Measurements from ENCODE around the gene PRDM2. TPM values are rescaled to one million over a fixed set of nuclear protein-coding genes. Genes with fewer than 3 reads are reported as not detected.
A peak's percentile ranks its signal among the peaks of the same experiment; 100 is the strongest.

PRDM2 gene
- total and polyA plus RNA-seq, 4 donors: 11.1 to 58.7 (median 38.2) TPM

DNA sequence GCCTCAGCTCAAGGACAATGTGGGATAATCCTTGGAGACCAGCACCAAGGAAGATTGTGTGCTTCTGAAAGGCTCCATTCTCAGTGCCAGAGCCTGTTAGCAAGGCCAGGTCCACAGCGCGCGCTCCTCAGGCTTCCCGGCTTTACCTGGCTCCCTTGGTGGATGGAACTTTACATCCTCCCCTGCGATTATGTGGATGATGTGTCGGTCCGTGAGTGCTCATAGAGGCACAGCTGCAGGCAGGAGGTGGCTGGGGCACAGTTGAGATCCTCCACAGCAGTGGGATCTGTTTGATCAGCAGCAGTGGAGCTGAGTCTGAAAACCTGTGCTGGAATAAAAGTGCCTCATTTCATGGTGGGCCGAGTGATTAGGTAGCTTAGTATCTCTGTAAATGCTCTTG is 62.7 kb downstream of the PRDM2 start:
- DNase-seq: no peak
- Histone ChIP-seq H3K27me3 (ENCODE audit: control insufficient read depth in 1 of 2, insufficient read depth in 2 of 2, low read length in 1 of 2) (no peaks in the 10 kb centered on the region), H3K4me1 (ENCODE audit: control insufficient read depth in 1 of 2, insufficient read depth in 2 of 2, low read length in 2 of 2) (peaks cover 7% of the 10 kb centered on the region in 2 donors), H3K36me3 (ENCODE audit: control insufficient read depth in 1 of 2, insufficient read depth in 2 of 2, low read length in 1 of 2) (no peaks in the 10 kb centered on the region), H3K9me3 (ENCODE audit: control insufficient read depth, low read length) (no peaks in the 10 kb centered on the region), H3K4me3 (ENCODE audit: low read length in 2 of 2) (no peak overlapping the region), H3K27ac (ENCODE audit: low read depth in 1 of 2, low read length in 2 of 2) (no peak overlapping the region)
- 86 to 90% methylated on average over 8 of the region's 8 CpGs for WGBS, 2 donors
- intact Hi-C loops (cut with DNase I): no loop called here
- no peak for ATAC-seq (ENCODE audit: low FRiP score)

- no peaks in the 10 kb centered on the region for H3K9me3 ChIP-seq (ENCODE audit: control insufficient read depth, low read length)
- H3K27ac ChIP-seq (ENCODE audit: low read depth in 1 of 2, low read length in 2 of 2): no peak overlapping the region
- peaks cover 7 to 8% of the 10 kb centered on the region in 2 donors for H3K4me1 ChIP-seq (ENCODE audit: control insufficient read depth in 1 of 2, insufficient read depth in 2 of 2, low read length in 2 of 2)
- ATAC-seq (ENCODE audit: low FRiP score) (no peak), DNase-seq (no peak)
- intact Hi-C loops (cut with DNase I): no loop called here
- H3K36me3 ChIP-seq (ENCODE audit: control insufficient read depth in 1 of 2, insufficient read depth in 2 of 2, low read length in 1 of 2): no peaks in the 10 kb centered on the region
- H3K4me3 ChIP-seq (ENCODE audit: low read length in 2 of 2): no peak overlapping the region
- WGBS, 2 donors: 70 to 73% methylated on average over 2 of the region's 2 CpGs
- H3K27me3 ChIP-seq (ENCODE audit: control insufficient read depth in 1 of 2, insufficient read depth in 2 of 2, low read length in 1 of 2): no peaks in the 10 kb centered on the region
Observed at GRCh38 chr1:13763222-13763621, 63.2 kb downstream of the PRDM2 start.

- H3K4me3 ChIP-seq (ENCODE audit: low read length in 2 of 2): no peak overlapping the region
- H3K27ac ChIP-seq (ENCODE audit: low read depth in 1 of 2, low read length in 2 of 2): no peak overlapping the region
- no peaks in the 10 kb centered on the region for H3K27me3 ChIP-seq (ENCODE audit: control insufficient read depth in 1 of 2, insufficient read depth in 2 of 2, low read length in 1 of 2)
- ATAC-seq (ENCODE audit: low FRiP score) (no peak), DNase-seq (no peak)
- no peaks in the 10 kb centered on the region for H3K36me3 ChIP-seq (ENCODE audit: control insufficient read depth in 1 of 2, insufficient read depth in 2 of 2, low read length in 1 of 2)
- 59 to 62% methylated on average over 6 of the region's 6 CpGs for WGBS, 2 donors
- H3K4me1 ChIP-seq (ENCODE audit: control insufficient read depth in 1 of 2, insufficient read depth in 2 of 2, low read length in 2 of 2): peaks cover 7 to 8% of the 10 kb centered on the region in 2 donors
- H3K9me3 ChIP-seq (ENCODE audit: control insufficient read depth, low read length): no peaks in the 10 kb centered on the region
- intact Hi-C loops (cut with DNase I): no loop called here
Observed at GRCh38 chr1:13763991-13764390, 64.0 kb downstream of the PRDM2 start.

- Histone ChIP-seq H3K4me3 (ENCODE audit: low read length in 2 of 2) (no peak overlapping the region), H3K4me1 (ENCODE audit: control insufficient read depth in 1 of 2, insufficient read depth in 2 of 2, low read length in 2 of 2) (peaks cover 7 to 8% of the 10 kb centered on the region in 2 donors), H3K36me3 (ENCODE audit: control insufficient read depth in 1 of 2, insufficient read depth in 2 of 2, low read length in 1 of 2) (no peaks in the 10 kb centered on the region), H3K27me3 (ENCODE audit: control insufficient read depth in 1 of 2, insufficient read depth in 2 of 2, low read length in 1 of 2) (no peaks in the 10 kb centered on the region), H3K9me3 (ENCODE audit: control insufficient read depth, low read length) (no peaks in the 10 kb centered on the region), H3K27ac (ENCODE audit: low read depth in 1 of 2, low read length in 2 of 2) (peak overlapping the region in 1 of 2 donors; percentile 17)
- 8 to 10% methylated on average over 6 of the region's 6 CpGs for WGBS, 2 donors
- DNase-seq (no peak), ATAC-seq (ENCODE audit: low FRiP score) (no peak)
- intact Hi-C loops (cut with DNase I): no loop called here
Observed at GRCh38 chr1:13764588-13765332, 64.8 kb downstream of the PRDM2 start.

DNA sequence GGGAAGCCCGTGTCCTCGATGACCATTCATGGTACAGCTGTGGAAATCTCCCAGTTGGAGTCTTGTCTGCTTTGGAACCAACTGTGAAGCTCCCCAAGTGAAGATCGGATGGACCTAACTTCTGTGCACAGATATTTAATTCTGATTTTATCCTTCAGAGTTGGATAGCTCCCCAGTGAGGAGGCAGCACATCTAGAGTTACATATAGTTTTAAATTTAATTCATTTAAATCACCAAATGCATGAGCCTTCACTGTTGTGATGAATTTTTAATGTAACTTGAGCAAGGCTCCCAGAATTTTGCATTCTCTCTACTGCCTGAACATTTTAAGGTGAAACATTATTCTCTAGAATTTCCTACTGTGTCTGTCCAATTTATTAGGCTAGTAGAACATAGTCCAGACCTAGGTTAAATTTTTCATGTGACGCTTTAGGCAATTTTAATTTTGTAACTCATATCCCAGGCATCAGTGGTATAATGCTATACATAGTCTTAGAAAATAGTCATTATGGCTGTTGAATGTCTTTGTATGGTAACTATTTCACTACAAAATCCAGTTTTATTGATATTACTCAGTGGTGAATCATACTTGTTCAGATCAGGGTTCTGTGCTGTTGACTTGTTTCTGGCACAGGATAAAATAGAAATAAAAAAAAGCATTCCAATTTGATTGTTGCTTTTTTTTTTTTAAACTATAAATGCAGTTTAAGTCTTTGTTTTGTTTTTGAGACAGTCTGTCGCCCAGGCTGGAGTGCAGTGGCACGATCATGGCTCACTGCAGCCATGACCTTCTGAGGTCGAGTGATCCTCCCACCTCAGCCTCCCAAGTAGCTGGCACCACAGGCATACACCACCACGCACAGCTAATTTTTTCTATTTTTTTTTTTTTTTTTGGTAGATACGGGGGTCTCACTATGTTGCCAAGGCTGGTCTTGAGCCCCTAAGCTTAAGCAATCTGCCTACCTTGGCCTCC is 66.9 kb downstream of the PRDM2 start:
- intact Hi-C loops (cut with DNase I): no loop called here
- Histone ChIP-seq H3K36me3 (ENCODE audit: control insufficient read depth in 1 of 2, insufficient read depth in 2 of 2, low read length in 1 of 2) (no peaks in the 10 kb centered on the region), H3K9me3 (ENCODE audit: control insufficient read depth, low read length) (no peaks in the 10 kb centered on the region), H3K27ac (ENCODE audit: low read depth in 1 of 2, low read length in 2 of 2) (peak overlapping the region in 1 of 2 donors; percentile 48), H3K4me3 (ENCODE audit: low read length in 2 of 2) (no peak overlapping the region), H3K27me3 (ENCODE audit: control insufficient read depth in 1 of 2, insufficient read depth in 2 of 2, low read length in 1 of 2) (no peaks in the 10 kb centered on the region), H3K4me1 (ENCODE audit: control insufficient read depth in 1 of 2, insufficient read depth in 2 of 2, low read length in 2 of 2) (peaks cover 4 to 8% of the 10 kb centered on the region in 2 donors)
- WGBS, 2 donors: 83 to 85% methylated on average over 9 of the region's 9 CpGs
- DNase-seq (no peak), ATAC-seq (ENCODE audit: low FRiP score) (no peak)

GRCh38 chr1:13769212-13769611 is 69.2 kb downstream of the PRDM2 start:
- Histone ChIP-seq H3K9me3 (ENCODE audit: control insufficient read depth, low read length) (no peaks in the 10 kb centered on the region), H3K27ac (ENCODE audit: low read depth in 1 of 2, low read length in 2 of 2) (no peak overlapping the region), H3K27me3 (ENCODE audit: control insufficient read depth in 1 of 2, insufficient read depth in 2 of 2, low read length in 1 of 2) (no peaks in the 10 kb centered on the region), H3K36me3 (ENCODE audit: control insufficient read depth in 1 of 2, insufficient read depth in 2 of 2, low read length in 1 of 2) (no peaks in the 10 kb centered on the region), H3K4me1 (ENCODE audit: control insufficient read depth in 1 of 2, insufficient read depth in 2 of 2, low read length in 2 of 2) (peaks cover 3 to 8% of the 10 kb centered on the region in 2 donors), H3K4me3 (ENCODE audit: low read length in 2 of 2) (no peak overlapping the region)
- DNase-seq: no peak
- no peak for ATAC-seq (ENCODE audit: low FRiP score)
- intact Hi-C loops (cut with DNase I): no loop called here
- 94 to 98% methylated on average over 5 of the region's 5 CpGs for WGBS, 2 donors

DNA sequence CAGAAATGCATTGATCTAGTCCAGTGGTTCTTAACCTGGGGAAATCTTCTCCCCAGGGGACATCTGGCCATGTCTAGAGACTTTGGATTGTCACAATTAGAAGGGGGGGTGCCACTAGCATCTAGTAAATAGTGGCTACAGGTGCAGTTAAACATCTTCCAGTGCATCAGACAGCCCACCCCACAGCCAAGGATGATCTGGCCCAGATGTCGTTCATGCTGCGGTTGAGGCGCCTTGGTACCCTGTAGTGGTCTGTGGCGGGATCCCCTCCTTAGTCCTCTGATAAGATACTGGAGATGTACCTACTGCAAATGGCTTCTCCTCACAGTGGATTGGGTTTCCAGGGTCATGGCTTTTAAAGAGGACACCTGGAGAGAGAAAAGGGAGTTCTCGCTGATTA is 69.8 kb downstream of the PRDM2 start:
- Histone ChIP-seq H3K4me3 (ENCODE audit: low read length in 2 of 2) (no peak overlapping the region), H3K9me3 (ENCODE audit: control insufficient read depth, low read length) (no peaks in the 10 kb centered on the region), H3K4me1 (ENCODE audit: control insufficient read depth in 1 of 2, insufficient read depth in 2 of 2, low read length in 2 of 2) (peaks cover 3 to 6% of the 10 kb centered on the region in 2 donors), H3K27ac (ENCODE audit: low read depth in 1 of 2, low read length in 2 of 2) (no peak overlapping the region), H3K27me3 (ENCODE audit: control insufficient read depth in 1 of 2, insufficient read depth in 2 of 2, low read length in 1 of 2) (no peaks in the 10 kb centered on the region), H3K36me3 (ENCODE audit: control insufficient read depth in 1 of 2, insufficient read depth in 2 of 2, low read length in 1 of 2) (no peaks in the 10 kb centered on the region)
- 97 to 99% methylated on average over 5 of the region's 5 CpGs for WGBS, 2 donors
- intact Hi-C loops (cut with DNase I): no loop called here
- DNase-seq (no peak), ATAC-seq (ENCODE audit: low FRiP score) (no peak)

DNA sequence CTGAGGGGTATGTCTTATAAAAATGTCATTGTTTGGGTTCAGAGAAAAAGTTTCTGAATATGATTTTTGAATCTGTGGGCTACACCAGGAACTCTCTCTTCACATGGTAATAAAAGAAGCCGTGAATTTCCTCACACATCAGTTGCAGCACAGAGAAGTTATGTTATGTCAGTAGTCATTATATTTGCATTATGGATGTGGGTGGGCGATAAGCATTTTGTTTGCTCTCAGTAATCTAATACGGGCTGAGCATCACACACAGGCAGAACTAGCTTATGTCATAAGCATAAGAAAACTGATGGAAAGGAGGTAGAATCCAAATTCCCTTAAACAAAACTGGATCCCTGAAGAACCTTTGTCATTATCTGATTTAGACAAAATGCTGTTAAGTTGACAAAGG is 70.8 kb downstream of the PRDM2 start:
- intact Hi-C loops (cut with DNase I): no loop called here
- H3K4me3 ChIP-seq (ENCODE audit: low read length in 2 of 2): no peak overlapping the region
- no peaks in the 10 kb centered on the region for H3K36me3 ChIP-seq (ENCODE audit: control insufficient read depth in 1 of 2, insufficient read depth in 2 of 2, low read length in 1 of 2)
- H3K27me3 ChIP-seq (ENCODE audit: control insufficient read depth in 1 of 2, insufficient read depth in 2 of 2, low read length in 1 of 2): no peaks in the 10 kb centered on the region
- no peak overlapping the region for H3K27ac ChIP-seq (ENCODE audit: low read depth in 1 of 2, low read length in 2 of 2)
- ATAC-seq (ENCODE audit: low FRiP score) (no peak), DNase-seq (no peak)
- WGBS, 2 donors: 92 to 93% methylated on average over 3 of the region's 3 CpGs
- H3K4me1 ChIP-seq (ENCODE audit: control insufficient read depth in 1 of 2, insufficient read depth in 2 of 2, low read length in 2 of 2): peaks cover 3 to 4% of the 10 kb centered on the region in 2 donors
- no peaks in the 10 kb centered on the region for H3K9me3 ChIP-seq (ENCODE audit: control insufficient read depth, low read length)
